Measurements from ENCODE around the gene ZC3H13.

ZC3H13 gene

DNA sequence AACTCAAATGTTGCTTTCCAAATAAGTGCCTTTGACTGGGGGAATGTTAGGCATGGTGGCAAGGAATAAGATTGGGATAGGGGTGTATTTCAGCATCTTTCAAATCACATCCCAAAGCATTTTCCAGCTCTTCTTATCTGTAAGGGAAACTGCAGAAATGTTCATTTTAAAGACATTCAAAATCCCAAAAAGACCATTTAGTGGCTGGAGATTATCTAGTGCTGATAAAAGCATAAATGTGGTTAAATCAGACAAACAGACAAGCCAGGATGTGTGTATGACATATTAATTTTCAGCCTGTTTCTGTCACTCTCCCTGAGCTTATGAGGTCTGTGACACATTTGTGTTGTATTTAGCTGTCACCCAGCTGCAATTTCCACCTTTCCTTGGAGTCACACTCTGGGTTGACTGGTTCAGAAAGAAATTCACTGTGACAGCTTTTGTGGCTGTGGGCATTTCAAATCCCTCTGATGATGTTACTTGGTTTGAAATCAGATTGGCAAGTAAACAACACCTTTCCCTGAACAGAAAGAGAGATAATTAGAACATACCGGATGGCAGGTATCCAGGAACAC, 131.3 kb downstream of the ZC3H13 start:
- no peaks in the 10 kb centered on the region for H4K20me1 ChIP-seq (ENCODE audit: control insufficient read depth, insufficient read depth, low read depth, low read length)
- no peaks in the 10 kb centered on the region for H3K36me3 ChIP-seq (ENCODE audit: control insufficient read depth, low read length)
- no peak overlapping the region for H3K4me3 ChIP-seq (ENCODE audit: low read length)
- no peaks in the 10 kb centered on the region for H3K79me2 ChIP-seq (ENCODE audit: control insufficient read depth, low read length)
- no peaks in the 10 kb centered on the region for H3K9me3 ChIP-seq (ENCODE audit: control insufficient read depth, insufficient read depth, low read length)
- no peaks in the 10 kb centered on the region for H3F3A ChIP-seq (ENCODE audit: control insufficient read depth, insufficient read depth)
- TF ChIP-seq, protein P1, sequence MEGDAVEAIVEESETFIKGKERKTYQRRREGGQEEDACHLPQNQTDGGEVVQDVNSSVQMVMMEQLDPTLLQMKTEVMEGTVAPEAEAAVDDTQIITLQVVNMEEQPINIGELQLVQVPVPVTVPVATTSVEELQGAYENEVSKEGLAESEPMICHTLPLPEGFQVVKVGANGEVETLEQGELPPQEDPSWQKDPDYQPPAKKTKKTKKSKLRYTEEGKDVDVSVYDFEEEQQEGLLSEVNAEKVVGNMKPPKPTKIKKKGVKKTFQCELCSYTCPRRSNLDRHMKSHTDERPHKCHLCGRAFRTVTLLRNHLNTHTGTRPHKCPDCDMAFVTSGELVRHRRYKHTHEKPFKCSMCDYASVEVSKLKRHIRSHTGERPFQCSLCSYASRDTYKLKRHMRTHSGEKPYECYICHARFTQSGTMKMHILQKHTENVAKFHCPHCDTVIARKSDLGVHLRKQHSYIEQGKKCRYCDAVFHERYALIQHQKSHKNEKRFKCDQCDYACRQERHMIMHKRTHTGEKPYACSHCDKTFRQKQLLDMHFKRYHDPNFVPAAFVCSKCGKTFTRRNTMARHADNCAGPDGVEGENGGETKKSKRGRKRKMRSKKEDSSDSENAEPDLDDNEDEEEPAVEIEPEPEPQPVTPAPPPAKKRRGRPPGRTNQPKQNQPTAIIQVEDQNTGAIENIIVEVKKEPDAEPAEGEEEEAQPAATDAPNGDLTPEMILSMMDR (IDR thresholded peaks at IDR 0.05; ENCODE audit: low read depth, low read length, poor library complexity, severe bottlenecking) = no peak
- no peak for TF ChIP-seq EZH2phosphoT487 (IDR thresholded peaks at IDR 0.05; ENCODE audit: borderline replicate concordance, low read length)
- no peak overlapping the region for H3K27ac ChIP-seq (ENCODE audit: low read depth, low read length)
- H3K4me1 ChIP-seq (ENCODE audit: control insufficient read depth, low read length) = no peaks in the 10 kb centered on the region
- H3K27me3 ChIP-seq (ENCODE audit: control insufficient read depth, low read length) = no peaks in the 10 kb centered on the region; the same call in 1 of the 2 replicates
- H3K4me2 ChIP-seq (ENCODE audit: low read length) = no peak overlapping the region
- H3K9me2 ChIP-seq (replicated peaks; ENCODE audit: control insufficient read depth, low read length) = no peaks in the 10 kb centered on the region

DNA sequence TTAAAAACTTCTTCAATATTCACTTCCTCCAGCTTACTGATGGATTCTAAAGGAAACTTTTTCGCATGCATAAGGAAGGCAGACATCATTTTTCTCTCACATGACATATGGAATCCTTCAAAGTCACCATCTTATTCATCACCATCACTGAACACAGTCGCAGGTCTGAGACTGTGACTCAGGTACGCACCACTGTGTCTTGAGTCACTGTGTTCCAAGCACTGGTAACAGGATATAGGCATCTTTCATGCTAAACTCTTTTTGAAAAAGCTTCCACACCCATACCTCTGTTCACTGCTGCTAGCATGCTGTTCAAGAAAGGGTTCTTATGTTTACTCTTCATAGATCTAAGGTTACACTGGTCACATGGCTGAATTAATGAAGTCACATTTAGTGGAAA, 133.9 kb downstream of the ZC3H13 start:
- Histone ChIP-seq H3K9me2 (replicated peaks; ENCODE audit: control insufficient read depth, low read length) (no peaks in the 10 kb centered on the region), H3K9me3 (ENCODE audit: control insufficient read depth, insufficient read depth, low read length) (no peaks in the 10 kb centered on the region), H3K27ac (ENCODE audit: low read depth, low read length) (no peak overlapping the region), H4K20me1 (ENCODE audit: control insufficient read depth, insufficient read depth, low read depth, low read length) (no peaks in the 10 kb centered on the region), H3K27me3 (ENCODE audit: control insufficient read depth, low read length) (no peaks in the 10 kb centered on the region; the same call in 1 of the 2 replicates), H3K4me2 (ENCODE audit: low read length) (no peak overlapping the region), H3K4me1 (ENCODE audit: control insufficient read depth, low read length) (no peaks in the 10 kb centered on the region), H3F3A (ENCODE audit: control insufficient read depth, insufficient read depth) (no peaks in the 10 kb centered on the region), H3K79me2 (ENCODE audit: control insufficient read depth, low read length) (no peaks in the 10 kb centered on the region), H3K4me3 (ENCODE audit: low read length) (no peak overlapping the region), H3K36me3 (ENCODE audit: control insufficient read depth, low read length) (no peaks in the 10 kb centered on the region)
- TF ChIP-seq, protein P1 (IDR thresholded peaks at IDR 0.05; ENCODE audit: low read depth, low read length, poor library complexity, severe bottlenecking) = no peak
- TF ChIP-seq EZH2phosphoT487 (IDR thresholded peaks at IDR 0.05; ENCODE audit: borderline replicate concordance, low read length) = no peak

DNA sequence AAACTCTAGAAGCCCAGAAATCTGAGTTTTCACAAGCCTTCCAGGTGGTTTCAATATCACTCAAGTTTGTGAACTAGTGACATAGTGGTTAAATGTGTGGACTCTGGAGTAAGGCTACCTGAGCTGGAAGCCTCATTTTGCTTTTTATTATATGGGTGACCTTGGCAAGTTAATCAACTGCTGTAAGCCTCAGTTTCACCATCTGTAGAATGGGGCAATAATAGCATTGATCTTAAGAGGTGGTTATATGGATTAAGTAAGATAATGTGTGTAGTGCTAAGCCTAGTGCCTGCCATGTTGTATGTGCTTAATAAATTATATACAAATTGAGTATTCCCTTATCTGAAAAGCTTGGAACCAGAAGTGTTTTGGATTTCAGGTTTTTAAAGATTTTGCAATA, 135.5 kb downstream of the ZC3H13 start:
- Histone ChIP-seq H3K4me3 (ENCODE audit: low read length) (no peak overlapping the region), H3K9me2 (replicated peaks; ENCODE audit: control insufficient read depth, low read length) (no peaks in the 10 kb centered on the region), H3K36me3 (ENCODE audit: control insufficient read depth, low read length) (no peaks in the 10 kb centered on the region), H3K9me3 (ENCODE audit: control insufficient read depth, insufficient read depth, low read length) (no peaks in the 10 kb centered on the region), H3K27me3 (ENCODE audit: control insufficient read depth, low read length) (no peaks in the 10 kb centered on the region; the same call in 1 of the 2 replicates), H3K4me1 (ENCODE audit: control insufficient read depth, low read length) (no peaks in the 10 kb centered on the region), H3K27ac (ENCODE audit: low read depth, low read length) (no peak overlapping the region), H4K20me1 (ENCODE audit: control insufficient read depth, insufficient read depth, low read depth, low read length) (no peaks in the 10 kb centered on the region), H3F3A (ENCODE audit: control insufficient read depth, insufficient read depth) (no peaks in the 10 kb centered on the region), H3K4me2 (ENCODE audit: low read length) (no peak overlapping the region), H3K79me2 (ENCODE audit: control insufficient read depth, low read length) (no peaks in the 10 kb centered on the region)
- TF ChIP-seq, protein P1 (IDR thresholded peaks at IDR 0.05; ENCODE audit: low read depth, low read length, poor library complexity, severe bottlenecking) = no peak
- no peak for TF ChIP-seq EZH2phosphoT487 (IDR thresholded peaks at IDR 0.05; ENCODE audit: borderline replicate concordance, low read length)

Measured in DOHH2 (cell line).